A673 (cell line): Measurements from ENCODE around the gene SMURF1. TPM values are rescaled to one million over a fixed set of nuclear protein-coding genes. Genes with fewer than 3 reads are reported as not detected.

Experiments used
- BruUV-seq: library from RNA; stranded (reverse); fragments of 400-500 nt; replicated peaks from 2 replicates; lab custom pipeline; 2021; lab: Mats Ljungman, UMichigan
- CTCF ChIA-PET: fragments of 300-600 bp; sonication (Branson Sonifier 250); formaldehyde crosslinking; loops from one replicate; lab custom pipeline; 2022; ENCODE audit warnings: antibody characterized with exemption; lab: Charles Lee
- POLR2A ChIA-PET: fragments of 300-600 bp; sonication (Branson Sonifier 250); formaldehyde crosslinking; loops from one replicate; lab custom pipeline; 2022; ENCODE audit warnings: antibody characterized with exemption; ENCODE audit not compliant: low non-redundant PET; lab: Charles Lee
- DNase-seq: peaks from one replicate; pipeline ENCODE4 v3.0.0-alpha.2; 2015; ENCODE audit warnings: low spot score
- H3K27ac ChIP-seq: fragments of 200-600 bp; sonication (generic); 2 replicates; pipeline ENCODE4 v1.5.1; 2016; ENCODE audit warnings: mixed run types, low read depth, mild to moderate bottlenecking, mixed read lengths, antibody characterized with exemption, low read length; ENCODE audit not compliant: poor library complexity, severe bottlenecking
- H3K27me3 ChIP-seq: fragments of 200-600 bp; sonication (generic); replicated peaks from 2 replicates; pipeline ENCODE4 v1.6.1; 2017; ENCODE audit warnings: mixed run types, low read depth, mild to moderate bottlenecking, mixed read lengths, antibody characterized with exemption, low read length; ENCODE audit not compliant: insufficient read depth, poor library complexity
- H3K36me3 ChIP-seq: fragments of 200-600 bp; sonication (generic); 2 replicates; pipeline ENCODE4 v1.6.1; 2016; ENCODE audit warnings: mixed run types, mild to moderate bottlenecking, mixed read lengths, antibody characterized with exemption, low read length; ENCODE audit not compliant: insufficient read depth, poor library complexity, severe bottlenecking
- H3K4me1 ChIP-seq: fragments of 200-600 bp; sonication (generic); 2 replicates; pipeline ENCODE4 v1.6.1; 2017; ENCODE audit warnings: mixed run types, mild to moderate bottlenecking, mixed read lengths, antibody characterized with exemption, low read length; ENCODE audit not compliant: insufficient read depth, poor library complexity, severe bottlenecking
- H3K4me3 ChIP-seq: fragments of 200-600 bp; sonication (generic); 2 replicates; pipeline ENCODE4 v1.5.1; 2016; ENCODE audit warnings: low read depth, mixed run types, mild to moderate bottlenecking, mixed read lengths, low read length; ENCODE audit not compliant: poor library complexity, severe bottlenecking
- H3K9me3 ChIP-seq: fragments of 200-600 bp; sonication (generic); 2 replicates; pipeline ENCODE4 v1.6.1; 2016; ENCODE audit warnings: mixed run types, low read depth, mild to moderate bottlenecking, mixed read lengths, antibody characterized with exemption, low read length; ENCODE audit not compliant: poor library complexity, severe bottlenecking
- CTCF ChIP-seq: fragments of 300-800, 200-600 bp; sonication (generic); conservative IDR thresholded peaks from 2 replicates; pipeline ENCODE4 v1.5.1; 2017; ENCODE audit warnings: low read depth, mild to moderate bottlenecking, antibody characterized with exemption, low read length, moderate library complexity, mixed read lengths
- EZH2 ChIP-seq: fragments of 200-600 bp; sonication (generic); IDR thresholded peaks from 2 replicates; pipeline ENCODE4 v1.6.1; 2017; ENCODE audit warnings: borderline replicate concordance, low read depth, mild to moderate bottlenecking, mixed read lengths, antibody characterized with exemption, low read length; ENCODE audit not compliant: poor library complexity, severe bottlenecking
- intact Hi-C: fragments of 100-400 bp; cut with micrococcal nuclease; formaldehyde crosslinking; loops from one replicate; pipeline ENCODE4 v1.10.0; 2022; ENCODE audit not compliant: unreplicated experiment
- total RNA-seq: library from RNA; stranded (reverse); gene quantifications from 2 replicates; pipeline ENCODE4 v1.2.3, GENCODE V29; 2021

The SMURF1 gene
- total RNA-seq, 1 experiment from 2014 or later: 16.5 TPM

GRCh38 chr7:99171731-99172130 lies 27.8 kb upstream of the SMURF1 start:
- no peak overlapping the region for H3K27ac ChIP-seq
- BruUV-seq: no TSS peak
- no peak for TF ChIP-seq EZH2
- no peak for TF ChIP-seq CTCF
- ChIA-PET POLR2A (no interaction called here), CTCF (no interaction called here)
- no peak overlapping the region for H3K4me3 ChIP-seq
- no peaks in the 10 kb centered on the region for H3K9me3 ChIP-seq
- H3K36me3 ChIP-seq: no peaks in the 10 kb centered on the region
- H3K4me1 ChIP-seq: no peaks in the 10 kb centered on the region
- H3K27me3 ChIP-seq: no peaks in the 10 kb centered on the region
- no peak for DNase-seq
- intact Hi-C loops: no loop called here

GRCh38 chr7:99170730-99171074 lies 26.8 kb upstream of the SMURF1 start:
- no peaks in the 10 kb centered on the region for H3K27me3 ChIP-seq
- CTCF ChIA-PET: no interaction called here
- no peaks in the 10 kb centered on the region for H3K9me3 ChIP-seq
- no peak overlapping the region for H3K4me3 ChIP-seq
- TF ChIP-seq EZH2 (no peak), CTCF (no peak)
- no peaks in the 10 kb centered on the region for H3K36me3 ChIP-seq
- intact Hi-C loops: no loop called here
- no peak for DNase-seq
- BruUV-seq: no TSS peak
- H3K4me1 ChIP-seq: no peaks in the 10 kb centered on the region
- no peak overlapping the region for H3K27ac ChIP-seq
- POLR2A ChIA-PET: no interaction called here

- no peak for DNase-seq
- intact Hi-C loops: no loop called here
- Histone ChIP-seq H3K4me1 (no peaks in the 10 kb centered on the region), H3K9me3 (no peaks in the 10 kb centered on the region), H3K27me3 (no peaks in the 10 kb centered on the region), H3K36me3 (no peaks in the 10 kb centered on the region), H3K27ac (no peak overlapping the region), H3K4me3 (no peak overlapping the region)
- TF ChIP-seq CTCF (no peak), EZH2 (no peak)
- no TSS peak for BruUV-seq
- CTCF ChIA-PET: no interaction called here
- POLR2A ChIA-PET: no interaction called here
Measured at GRCh38 chr7:99170065-99170729, 26.3 kb upstream of the SMURF1 start.
